Thyroid gland (tissue), 4 donors: ENCODE measurements around the gene AARS2.

ENCODE experiments used
- POLR2A ChIP-seq, 2 donors: fragments of 450-650 bp; IDR thresholded peaks; one replicate each; pipeline ENCODE4 v1.6.1; 2017; ENCODE audit warnings: antibody characterized with exemption in 2 of 2, mild to moderate bottlenecking in 2 of 2, moderate library complexity in 1 of 2
- TF ChIP-seq, protein P1 (sequence below), 6 experiments: fragments of 200-600 bp in 3 of 6; fragments of 450-650 bp in 3 of 6; sonication (generic) in 3 of 6; IDR thresholded peaks; one replicate each; pipeline ENCODE4 v1.5.1; 2016 to 2019; ENCODE audit warnings: antibody characterized with exemption in 6 of 6, mild to moderate bottlenecking in 2 of 6, inconsistent platforms in 1 of 6, moderate library complexity in 1 of 6

DNA sequence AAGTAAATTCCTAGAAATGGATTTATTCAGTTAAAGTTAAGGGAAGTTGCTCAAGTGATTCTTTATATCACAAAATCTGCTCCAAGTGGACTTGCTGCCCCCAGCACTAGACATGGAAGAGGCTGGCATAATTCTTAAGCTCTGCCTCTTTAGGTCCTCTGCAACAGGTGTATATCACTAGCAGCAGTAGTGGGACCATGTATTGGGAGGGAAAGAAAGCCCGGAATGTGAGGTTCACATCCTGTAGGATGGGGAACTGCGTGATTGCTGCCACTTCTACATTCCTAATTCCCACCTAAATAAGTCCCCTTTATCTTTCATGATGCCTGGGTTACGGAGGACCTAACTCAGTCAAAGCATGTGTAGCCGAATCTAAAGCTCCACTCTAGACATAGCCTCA, 42.5 kb upstream of the AARS2 start:
- TF ChIP-seq, protein P1, sequence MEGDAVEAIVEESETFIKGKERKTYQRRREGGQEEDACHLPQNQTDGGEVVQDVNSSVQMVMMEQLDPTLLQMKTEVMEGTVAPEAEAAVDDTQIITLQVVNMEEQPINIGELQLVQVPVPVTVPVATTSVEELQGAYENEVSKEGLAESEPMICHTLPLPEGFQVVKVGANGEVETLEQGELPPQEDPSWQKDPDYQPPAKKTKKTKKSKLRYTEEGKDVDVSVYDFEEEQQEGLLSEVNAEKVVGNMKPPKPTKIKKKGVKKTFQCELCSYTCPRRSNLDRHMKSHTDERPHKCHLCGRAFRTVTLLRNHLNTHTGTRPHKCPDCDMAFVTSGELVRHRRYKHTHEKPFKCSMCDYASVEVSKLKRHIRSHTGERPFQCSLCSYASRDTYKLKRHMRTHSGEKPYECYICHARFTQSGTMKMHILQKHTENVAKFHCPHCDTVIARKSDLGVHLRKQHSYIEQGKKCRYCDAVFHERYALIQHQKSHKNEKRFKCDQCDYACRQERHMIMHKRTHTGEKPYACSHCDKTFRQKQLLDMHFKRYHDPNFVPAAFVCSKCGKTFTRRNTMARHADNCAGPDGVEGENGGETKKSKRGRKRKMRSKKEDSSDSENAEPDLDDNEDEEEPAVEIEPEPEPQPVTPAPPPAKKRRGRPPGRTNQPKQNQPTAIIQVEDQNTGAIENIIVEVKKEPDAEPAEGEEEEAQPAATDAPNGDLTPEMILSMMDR (IDR thresholded peaks at IDR 0.05), result no peak
- TF ChIP-seq POLR2A (IDR thresholded peaks at IDR 0.05), result no peak
